H9 (cell line): ENCODE measurements around the gene ZNF892. TPM values are rescaled to one million over a fixed set of nuclear protein-coding genes. Genes with fewer than 3 reads are reported as not detected.

Experiments
- DNase-seq: peaks from one replicate; pipeline ENCODE4 v3.0.0-alpha.2; 2017
- H2AFZ ChIP-seq: one replicate; pipeline ENCODE4 v1.6.1; 2013; ENCODE audit warnings: mild to moderate bottlenecking, low read length, control low read depth, moderate library complexity
- H2AK5ac ChIP-seq: 2 replicates; pipeline ENCODE4 v1.6.1; 2013; ENCODE audit warnings: low read length, control low read depth, mixed read lengths; ENCODE audit not compliant: insufficient read length
- H2BK120ac ChIP-seq: one replicate; pipeline ENCODE4 v1.6.1; 2013; ENCODE audit warnings: low read depth, mild to moderate bottlenecking, low read length, control low read depth, inconsistent platforms; ENCODE audit not compliant: poor library complexity, severe bottlenecking
- H2BK12ac ChIP-seq: 2 replicates; pipeline ENCODE4 v1.6.1; 2013; ENCODE audit warnings: low read length, control low read depth, mixed read lengths, low read depth; ENCODE audit not compliant: insufficient read length
- H2BK15ac ChIP-seq: 2 replicates; pipeline ENCODE4 v1.6.1; 2013; ENCODE audit warnings: low read depth, low read length, control low read depth
- H2BK20ac ChIP-seq: one replicate; pipeline ENCODE4 v1.6.1; 2013; ENCODE audit warnings: low read depth, mild to moderate bottlenecking, low read length, control low read depth, inconsistent platforms; ENCODE audit not compliant: poor library complexity, severe bottlenecking
- H2BK5ac ChIP-seq: 2 replicates; pipeline ENCODE4 v1.6.1; 2013; ENCODE audit warnings: low read length, control low read depth, mixed read lengths; ENCODE audit not compliant: insufficient read length
- H3K14ac ChIP-seq: 2 replicates; pipeline ENCODE4 v1.6.1; 2013; ENCODE audit warnings: low read length, control low read depth; ENCODE audit not compliant: insufficient read depth
- H3K18ac ChIP-seq: 2 replicates; pipeline ENCODE4 v1.6.1; 2013; ENCODE audit warnings: low read depth, mild to moderate bottlenecking, mixed read lengths, low read length, control low read depth; ENCODE audit not compliant: insufficient read length
- H3K23ac ChIP-seq: 2 replicates; pipeline ENCODE4 v1.6.1; 2013; ENCODE audit warnings: low read length, control low read depth, mixed read lengths, low read depth; ENCODE audit not compliant: insufficient read length
- H3K23me2 ChIP-seq: 2 replicates; pipeline ENCODE4 v1.6.1; 2013; ENCODE audit warnings: low read depth, mild to moderate bottlenecking, mixed read lengths, low read length, control low read depth; ENCODE audit not compliant: insufficient read length, poor library complexity, severe bottlenecking
- H3K27ac ChIP-seq: 2 replicates; pipeline ENCODE4 v1.5.1; 2013; ENCODE audit warnings: low read length, control low read depth, mixed read lengths, low read depth; ENCODE audit not compliant: insufficient read length
- H3K27me3 ChIP-seq: 2 replicates; pipeline ENCODE4 v1.6.1; 2013; ENCODE audit warnings: low read length, control low read depth, inconsistent platforms; ENCODE audit not compliant: insufficient read depth
- H3K4ac ChIP-seq: 2 replicates; pipeline ENCODE4 v1.6.1; 2013; ENCODE audit warnings: low read depth, mild to moderate bottlenecking, control low read depth, inconsistent platforms, low read length, moderate library complexity
- H3K4me1 ChIP-seq: 2 replicates; pipeline ENCODE4 v1.6.1; 2013; ENCODE audit warnings: low read length, control low read depth, inconsistent platforms; ENCODE audit not compliant: insufficient read depth
- H3K4me2 ChIP-seq: 2 replicates; pipeline ENCODE4 v1.6.1; 2013; ENCODE audit warnings: low read length, control low read depth, mixed read lengths; ENCODE audit not compliant: insufficient read length, insufficient read depth
- H3K56ac ChIP-seq: 2 replicates; pipeline ENCODE4 v1.6.1; 2013; ENCODE audit warnings: low read depth, mild to moderate bottlenecking, mixed read lengths, low read length, control low read depth; ENCODE audit not compliant: insufficient read length
- H3K79me1 ChIP-seq: 2 replicates; pipeline ENCODE4 v1.6.1; 2013; ENCODE audit warnings: low read depth, mild to moderate bottlenecking, moderate library complexity, low read length, control low read depth, inconsistent platforms; ENCODE audit not compliant: insufficient read depth, poor library complexity, severe bottlenecking
- H3K79me2 ChIP-seq: 2 replicates; pipeline ENCODE4 v1.6.1; 2013; ENCODE audit warnings: low read length, control low read depth, inconsistent platforms; ENCODE audit not compliant: insufficient read depth
- H3K9ac ChIP-seq: 2 replicates; pipeline ENCODE4 v1.6.1; 2013; ENCODE audit warnings: low read length, control low read depth, mixed read lengths; ENCODE audit not compliant: insufficient read length; ENCODE audit errors: extremely low read depth
- H3K9me3 ChIP-seq: one replicate; pipeline ENCODE4 v1.6.1; 2013; ENCODE audit warnings: low read depth, low read length, inconsistent platforms; ENCODE audit not compliant: control insufficient read depth
- H3T11ph ChIP-seq: one replicate; pipeline ENCODE4 v1.6.1; 2013; ENCODE audit warnings: mild to moderate bottlenecking, low read length, control low read depth, inconsistent platforms
- H4K20me1 ChIP-seq: one replicate; pipeline ENCODE4 v1.6.1; 2013; ENCODE audit not compliant: control insufficient read depth, insufficient read length, insufficient read depth
- H4K5ac ChIP-seq: 2 replicates; pipeline ENCODE4 v1.6.1; 2013; ENCODE audit warnings: low read depth, mild to moderate bottlenecking, mixed read lengths, low read length, control low read depth; ENCODE audit not compliant: insufficient read length
- H4K8ac ChIP-seq: replicated peaks from 2 replicates; pipeline ENCODE4 v1.6.1; 2013; ENCODE audit warnings: low read length, control low read depth, mixed read lengths, low read depth; ENCODE audit not compliant: insufficient read length
- H4K91ac ChIP-seq: 2 replicates; pipeline ENCODE4 v1.6.1; 2013; ENCODE audit warnings: low read depth, mild to moderate bottlenecking, moderate library complexity, mixed read lengths, low read length, control low read depth; ENCODE audit not compliant: insufficient read length
- H3K27ac Mint-ChIP-seq, 3 experiments: 2 replicates in 2 of 3; 3 replicates in 1 of 3; pipeline ENCODE4 v1.8.0; 2020 to 2021; ENCODE audit warnings: mixed read lengths in 3 of 3, mild to moderate bottlenecking in 1 of 3, moderate library complexity in 1 of 3
- H3K27me3 Mint-ChIP-seq: 2 replicates; pipeline ENCODE4 v1.8.0; 2021; ENCODE audit warnings: low read depth, mild to moderate bottlenecking, moderate library complexity, mixed read lengths
- H3K36me3 Mint-ChIP-seq, 3 experiments: 2 replicates in 2 of 3; 3 replicates in 1 of 3; pipeline ENCODE4 v1.8.0; 2020 to 2021; ENCODE audit warnings: low read depth in 3 of 3, mixed read lengths in 3 of 3; ENCODE audit not compliant: insufficient read depth in 1 of 3
- H3K4me1 Mint-ChIP-seq, 2 experiments: 2 replicates each; pipeline ENCODE4 v1.8.0; 2020; ENCODE audit warnings: mixed read lengths in 2 of 2
- H3K4me3 Mint-ChIP-seq, 2 experiments: 2 replicates in 1 of 2; 3 replicates in 1 of 2; pipeline ENCODE4 v1.8.0; 2020 to 2021; ENCODE audit warnings: mild to moderate bottlenecking in 2 of 2, mixed read lengths in 2 of 2, moderate library complexity in 1 of 2
- H3K9me3 Mint-ChIP-seq, 2 experiments: 2 replicates in 1 of 2; 3 replicates in 1 of 2; pipeline ENCODE4 v1.8.0; 2020; ENCODE audit warnings: mild to moderate bottlenecking in 2 of 2, mixed read lengths in 2 of 2, moderate library complexity in 1 of 2
- CTCF ChIP-seq: fragments of 200-600 bp; sonication (generic); conservative IDR thresholded peaks from 3 replicates; pipeline ENCODE4 v1.8.0; 2021; ENCODE audit warnings: antibody characterized with exemption, mild to moderate bottlenecking
- WGBS: extraction: QIAGEN DNeasy Blood & Tissue Kit; methylation state at CpG from one replicate; pipeline ENCODE4 v1.1.7; 2013; ENCODE audit warnings: missing lambda C conversion rate, low lambda C conversion rate, mixed read lengths; ENCODE audit not compliant: insufficient read length; ENCODE audit errors: extremely low coverage; 5-methylcytosine and 5-hydroxymethylcytosine counted together
- total RNA-seq: library from RNA; stranded (reverse); gene quantifications from 2 replicates; pipeline ENCODE4 v1.2.1, GENCODE V29; 2021

ZNF892 gene
- total RNA-seq, 1 experiment from 2014 or later: 13.2 TPM

- Histone ChIP-seq H3K56ac (no peak overlapping the region), H2AFZ (no peak overlapping the region), H3K79me2 (no peaks in the 10 kb centered on the region), H2BK12ac (no peak overlapping the region), H3K14ac (no peak overlapping the region), H3K23ac (no peak overlapping the region), H3K4me1 (no peaks in the 10 kb centered on the region), H3K4ac (no peak overlapping the region), H2AK5ac (no peak overlapping the region), H3K18ac (no peak overlapping the region), H3K9ac (no peak overlapping the region), H4K8ac (no peak overlapping the region), H2BK20ac (no peak overlapping the region), H2BK15ac (no peak overlapping the region), H3T11ph (no peak overlapping the region), H3K27me3 (no peaks in the 10 kb centered on the region), H3K27ac (no peak overlapping the region), H4K20me1 (no peaks in the 10 kb centered on the region), H3K79me1 (no peaks in the 10 kb centered on the region), H3K4me2 (no peak overlapping the region), H4K91ac (no peak overlapping the region), H2BK5ac (no peak overlapping the region), H4K5ac (no peak overlapping the region), H3K9me3 (peaks cover 15% of the 10 kb centered on the region), H2BK120ac (no peak overlapping the region), H3K23me2 (no peaks in the 10 kb centered on the region)
- Mint-ChIP-seq H3K27me3 (peaks cover 19% of the 10 kb centered on the region), H3K27ac (no peak overlapping the region), H3K36me3 (peaks cover 21 to 26% (median 21%) of the 10 kb centered on the region in 3 experiments; a peak in 6 of 7 replicates), H3K9me3 (peaks cover 73 to 74% of the 10 kb centered on the region in 2 experiments), H3K4me1 (no peaks in the 10 kb centered on the region), H3K4me3 (no peak overlapping the region)
- no CpG with 5 or more reads among the region's 5 CpGs for WGBS
- no peak for DNase-seq
- no peak for TF ChIP-seq CTCF
These were observed 32.8 kb downstream of the ZNF892 start for GRCh38 chr2:95240091-95240490.
